Adrenal gland (tissue), 19 donors: ENCODE results near the gene TXLNB. TPM values are rescaled to one million over a fixed set of nuclear protein-coding genes. Genes with fewer than 3 reads are reported as not detected.

Experiments
- DNase-seq, 7 donors: peaks; one replicate each; pipeline ENCODE4 v3.0.0-alpha.2; 2019 to 2020
- H3K27ac ChIP-seq, 5 donors: fragments of 200-600 bp; sonication (generic) in 4 of 5; 1 replicate in 3 of 5; 2 replicates in 2 of 5; pipeline versions ENCODE4 v1.5.1 to v1.8.0; 2016 to 2020; ENCODE audit warnings: mild to moderate bottlenecking in 1 of 5
- H3K27me3 ChIP-seq: fragments of 200-600 bp; 2 replicates; pipeline ENCODE4 v1.8.0; 2021
- H3K36me3 ChIP-seq, 2 donors: fragments of 200-600 bp; replicated peaks in 1 of 2; 1 replicate in 1 of 2; 2 replicates in 1 of 2; pipeline versions ENCODE4 v1.5.1 to v1.8.0; 2018 to 2022
- H3K4me1 ChIP-seq, 2 donors: fragments of 200-600 bp; replicated peaks in 1 of 2; 1 replicate in 1 of 2; 2 replicates in 1 of 2; pipeline versions ENCODE4 v1.5.1 to v1.8.0; 2018 to 2021
- H3K4me3 ChIP-seq, 4 donors: fragments of 200-600 bp; sonication (generic) in 3 of 4; one replicate each; pipeline ENCODE4 v1.5.1; 2016 to 2018
- H3K9me3 ChIP-seq, 3 donors: fragments of 200-600 bp; sonication (generic) in 1 of 3; replicated peaks in 1 of 3; 1 replicate in 2 of 3; 2 replicates in 1 of 3; pipeline versions ENCODE4 v1.5.1 to v1.8.0; 2016 to 2021
- CTCF ChIP-seq, 6 experiments: fragments of 450-650 bp in 4 of 6; fragments of 200-600 bp in 2 of 6; sonication (generic) in 1 of 6; IDR thresholded peaks; 1 replicate in 5 of 6; 2 replicates in 1 of 6; pipeline versions ENCODE4 v1.5.1 to v1.8.0; 2016 to 2021; ENCODE audit warnings: antibody characterized with exemption in 6 of 6, mild to moderate bottlenecking in 2 of 6, moderate library complexity in 1 of 6
- POLR2A ChIP-seq, 2 donors: fragments of 450-650 bp; IDR thresholded peaks; one replicate each; pipeline ENCODE4 v1.6.1; 2017; ENCODE audit warnings: antibody characterized with exemption in 2 of 2, mild to moderate bottlenecking in 2 of 2, moderate library complexity in 1 of 2
- WGBS, 4 donors: extraction: QIAGEN DNeasy Blood & Tissue Kit in 2 of 4; methylation state at CpG; one replicate each; pipeline versions ENCODE4 v1.1.5 to v1.1.7; 2013 to 2017; 5-methylcytosine and 5-hydroxymethylcytosine counted together
- intact Hi-C, 2 donors: fragments of 100-400 bp; cut with DNase I; formaldehyde crosslinking; loops; one replicate each; pipeline versions ENCODE4 v1.14.1 to v1.15.0; 2022 to 2023
- long read RNA-seq, 10 donors: library from polyadenylated mRNA in 3 of 10; unstranded in 2 of 10; stranded (forward) in 1 of 10; transcript quantifications; one replicate each; pipeline ENCODE4 v2.0.0 and lab custom pipeline, GENCODE V29; 2021 to 2026
- polyA plus RNA-seq, 3 donors: library from polyadenylated mRNA; stranded (reverse); fragments of 200-250 nt in 2 of 3; fragments of 350-450 nt in 1 of 3; fragmentation: Illumina TruSeq in 1 of 3; extraction: RNeasy Lipid Tissue Mini Kit (QIAGEN cat#74804) in 1 of 3; gene quantifications; one replicate each; pipeline ENCODE4 v1.2.3, GENCODE V29; 2013 to 2014
- total RNA-seq, 9 donors: library from RNA; depleted of rRNA in 4 of 9; stranded (reverse); fragments of >200 nt in 4 of 9; fragments of 120-200 nt in 1 of 9; fragmentation: NEBNext Ultra II Directional in 1 of 9; extraction: Animal tissue kit (Norgen Biotek cat#: 25700) in 1 of 9; gene quantifications; one replicate each; pipeline versions ENCODE4 v1.1.0 to v1.2.4, GENCODE V29; 2013 to 2023
- donor health status: healthy with polysubstance abuse.
- donor health status: Bipolar disorder and iron deficiency.
- donor health status: DM: yes; HTN: yes; CAD: no.
- donor health status: DM: no; HTN: no; CAD: no.
- donor health status: DM: no; HTN: no; CAD: no.
- donor health status: DM: yes; HTN: yes; CAD: no.

The TXLNB gene
- total RNA-seq (1 to 10 TPM in 8 of 9 donors, under 1 TPM in 1; 0.25 to 9.5 (median 3.6) TPM), polyA plus RNA-seq (1 to 10 TPM in 2 of 3 donors, under 1 TPM in 1; 0.77 to 2.2 (median 1.1) TPM)
- long read RNA-seq, donor 1 = 0 reads
- long read RNA-seq, donor 2 = 0 reads
- long read RNA-seq, donor 3 = 0 reads
- long read RNA-seq, donor 4, partial matches to known transcripts = 4 of 4 reads
- long read RNA-seq, donor 4, other reads (novel, unspliced or antisense) = 0 of 4 reads
- long read RNA-seq, donor 5, full-length matches to known transcripts = 5 of 9 reads
- long read RNA-seq, donor 5, partial matches to known transcripts = 0 of 9 reads
- long read RNA-seq, donor 5, other reads (novel, unspliced or antisense) = 4 of 9 reads
- long read RNA-seq, donor 6 = 0 reads
- long read RNA-seq, donor 7 = 0 reads
- long read RNA-seq, donor 8 = 0 reads
- long read RNA-seq, donor 9 = 0 reads
- long read RNA-seq, donor 10 = 0 reads

- TF ChIP-seq POLR2A (IDR thresholded peaks at IDR 0.05) (peak in 1 of 2 donors; percentile 47), CTCF (IDR thresholded peaks at IDR 0.05) (peak in 1 of 6 experiments; percentile 30)
- peak within 1 kb of the TSS; percentile 17 to 86 (median 62) for H3K27ac ChIP-seq
- WGBS, 4 donors = 16 to 27% (median 21%) methylated on average over 12 to 13 of the region's 13 CpGs
- peaks cover 11 to 26% of the 10 kb centered on the region in 2 donors for H3K4me1 ChIP-seq
- no peaks in the 10 kb centered on the region for H3K36me3 ChIP-seq
- intact Hi-C loops = no loop called here
- DNase-seq = peak; percentile 60 to 86 (median 76)
- no peaks in the 10 kb centered on the region for H3K27me3 ChIP-seq
- peak within 1 kb of the TSS in 1 of 4 donors; percentile 36 for H3K4me3 ChIP-seq
- H3K9me3 ChIP-seq = no peaks in the 10 kb centered on the region
Observed at GRCh38 chr6:139291813-139292619, at the start of gene TXLNB. Gene TXLNB (minus strand): TSS chr6:139291998. CDS start chr6:139288899, 3,099 bp downstream.

- Histone ChIP-seq H3K36me3 (no peaks in the 10 kb centered on the region), H3K4me3 (no peak overlapping the region), H3K27me3 (no peaks in the 10 kb centered on the region), H3K9me3 (no peaks in the 10 kb centered on the region), H3K4me1 (no peaks in the 10 kb centered on the region), H3K27ac (no peak overlapping the region)
- intact Hi-C loops = no loop called here
- 84 to 95% (median 88%) methylated on average over 2 of the region's 2 CpGs for WGBS, 4 donors
- TF ChIP-seq CTCF (IDR thresholded peaks at IDR 0.05) (no peak), POLR2A (IDR thresholded peaks at IDR 0.05) (no peak)
- no peak for DNase-seq
Observed at GRCh38 chr6:139341060-139341459, 49.3 kb upstream of the TXLNB start.

- no peak overlapping the region for H3K4me3 ChIP-seq
- DNase-seq = peak in 1 of 7 donors; percentile 4
- no peaks in the 10 kb centered on the region for H3K27me3 ChIP-seq
- no peaks in the 10 kb centered on the region for H3K9me3 ChIP-seq
- H3K36me3 ChIP-seq = no peaks in the 10 kb centered on the region
- 67 to 76% (median 74%) methylated on average over 9 of the region's 9 CpGs for WGBS, 4 donors
- no peaks in the 10 kb centered on the region for H3K4me1 ChIP-seq
- intact Hi-C loops = no loop called here
- no peak overlapping the region for H3K27ac ChIP-seq
- TF ChIP-seq CTCF (IDR thresholded peaks at IDR 0.05) (no peak), POLR2A (IDR thresholded peaks at IDR 0.05) (no peak)
Observed at GRCh38 chr6:139338795-139339194, 47.0 kb upstream of the TXLNB start.

GRCh38 chr6:139337830-139338229 lies 46.0 kb upstream of the TXLNB start:
- no peak overlapping the region for H3K4me3 ChIP-seq
- no peaks in the 10 kb centered on the region for H3K27me3 ChIP-seq
- no peaks in the 10 kb centered on the region for H3K36me3 ChIP-seq
- 70 to 84% (median 75%) methylated on average over 5 of the region's 5 CpGs for WGBS, 4 donors
- TF ChIP-seq POLR2A (IDR thresholded peaks at IDR 0.05) (no peak), CTCF (IDR thresholded peaks at IDR 0.05) (no peak)
- peak in 5 of 7 donors; percentile 24 to 59 (median 31) for DNase-seq
- intact Hi-C loops = no loop called here
- H3K4me1 ChIP-seq = no peaks in the 10 kb centered on the region
- no peak overlapping the region for H3K27ac ChIP-seq
- no peaks in the 10 kb centered on the region for H3K9me3 ChIP-seq
